Middle frontal gyrus (tissue), 1 donor: ENCODE results near the gene PPIL4.
"Not testable (repeated sequence)": the region's sequence is repeated elsewhere in the genome, so short reads cannot be mapped to it uniquely, and the experiment has no call there.

ENCODE experiments used
- DNase-seq: peaks from one replicate; pipeline ENCODE4 v3.0.0-alpha.2; 2015; ENCODE audit warnings: low spot score; ENCODE audit errors: extremely low spot score

The PPIL4 gene

DNA sequence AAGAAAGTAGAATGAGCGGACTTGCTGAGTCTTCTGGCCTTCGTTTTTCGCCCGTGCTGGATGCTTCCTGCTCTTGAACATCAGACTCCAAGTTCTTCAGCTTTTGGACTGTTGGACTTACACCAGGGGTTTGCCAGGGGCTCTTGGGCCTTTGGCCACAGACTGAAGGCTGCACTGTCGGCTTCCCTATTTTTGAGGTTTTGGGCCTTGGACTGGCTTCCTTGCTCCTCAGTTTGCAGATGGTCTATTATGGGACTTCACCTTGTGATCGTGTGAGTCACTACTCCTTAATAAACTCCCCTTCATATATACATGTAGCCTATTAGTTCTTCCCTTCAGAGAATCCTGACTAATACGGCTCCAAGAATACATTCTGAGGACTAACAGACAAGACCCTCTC, 83.1 kb downstream of the PPIL4 start:
- DNase-seq, result not testable (repeated sequence)

DNA sequence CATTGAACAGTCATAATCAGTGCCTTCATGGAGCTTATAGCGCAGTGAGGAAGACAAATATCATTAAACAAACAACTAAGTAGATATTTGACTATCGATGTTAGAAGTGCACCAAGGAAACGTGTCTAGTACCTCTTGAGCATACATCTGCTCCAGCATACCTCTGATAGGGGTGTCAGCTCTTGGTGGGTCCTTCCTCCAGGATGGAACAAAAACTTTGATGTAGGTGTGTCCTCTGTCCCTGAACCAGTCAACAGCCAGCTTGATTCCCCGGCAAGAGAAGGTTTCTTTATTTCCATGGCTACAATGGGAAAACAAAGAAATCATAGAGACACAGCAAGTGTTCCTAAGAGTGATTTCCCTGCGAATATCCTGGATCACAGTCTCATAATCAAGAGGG, 84.2 kb downstream of the PPIL4 start:
- no peak for DNase-seq

DNA sequence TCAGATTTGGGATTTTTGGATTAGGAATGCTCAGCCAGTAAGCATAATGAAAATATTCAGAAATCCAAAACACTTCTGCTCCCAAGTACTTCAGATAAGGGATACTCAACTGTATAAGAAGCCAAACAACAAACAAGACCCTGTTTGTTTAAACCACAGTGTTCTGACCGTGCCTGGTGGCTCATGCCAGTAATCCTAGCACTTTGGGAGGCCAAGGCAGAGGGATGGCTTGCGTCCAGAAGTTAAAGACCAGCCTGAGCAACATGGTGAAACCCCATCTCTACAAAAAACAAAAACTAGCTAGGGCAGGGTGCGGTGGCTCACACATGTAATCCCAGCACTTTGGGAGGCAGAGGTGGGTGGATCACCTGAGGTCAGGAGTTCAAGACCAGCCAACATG, 85.6 kb downstream of the PPIL4 start:
- not testable (repeated sequence) for DNase-seq

DNA sequence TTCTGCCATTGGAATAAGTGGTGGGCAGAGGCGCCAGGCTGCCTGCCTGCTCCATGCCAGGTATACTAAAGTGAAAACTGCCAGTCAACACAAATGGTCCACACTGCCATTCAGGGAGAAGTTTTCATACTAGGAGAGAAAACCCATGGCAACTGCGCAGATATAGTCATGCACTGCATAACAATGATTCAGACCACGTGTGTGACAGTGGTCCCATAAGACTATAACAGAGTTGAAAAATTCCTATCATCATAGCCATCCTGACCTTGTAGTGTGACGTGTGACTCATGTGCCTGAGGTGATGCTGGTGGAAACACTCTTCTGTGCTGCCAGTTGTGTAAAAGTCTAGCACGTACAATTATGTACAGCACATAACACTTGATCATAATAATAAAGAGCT, 86.1 kb downstream of the PPIL4 start:
- no peak for DNase-seq

DNA sequence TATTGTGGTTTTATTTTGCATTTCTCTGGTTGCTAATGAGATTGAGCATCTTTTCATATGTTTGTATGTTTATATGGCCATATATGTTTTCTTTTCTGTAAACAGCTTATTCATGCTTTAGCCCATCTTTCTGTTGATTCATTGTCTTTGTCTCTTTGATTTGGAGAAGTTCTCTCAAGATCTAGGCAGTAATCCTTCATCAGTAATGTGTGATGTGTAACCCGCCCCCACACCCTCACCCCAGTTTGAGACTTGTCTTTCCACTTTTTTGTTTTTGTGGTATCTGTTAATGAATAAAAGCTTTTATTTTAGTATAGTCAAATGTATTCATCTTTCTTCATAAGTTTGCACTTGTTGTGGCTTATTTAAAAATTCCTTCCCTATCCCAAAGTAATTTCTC, 87.0 kb downstream of the PPIL4 start:
- no peak for DNase-seq

DNA sequence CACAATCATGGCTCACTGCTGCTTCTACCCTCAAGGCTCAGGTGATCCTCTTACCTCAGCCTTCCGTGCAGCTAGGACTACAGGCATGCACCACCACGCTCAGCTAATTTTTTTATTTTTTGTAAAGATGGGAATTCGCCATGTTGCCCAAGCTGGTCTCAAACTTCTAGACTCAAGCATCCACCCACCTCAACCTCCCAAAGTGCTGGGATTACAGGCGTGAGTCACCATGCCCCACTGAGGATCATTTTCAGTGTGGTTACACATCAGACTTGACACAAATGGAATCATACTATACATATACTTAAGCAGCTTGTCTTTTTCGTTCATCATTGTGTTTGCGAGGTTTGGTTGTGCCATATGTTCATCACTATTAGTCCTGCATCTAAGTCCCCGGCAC, 87.6 kb downstream of the PPIL4 start:
- no peak for DNase-seq

DNA sequence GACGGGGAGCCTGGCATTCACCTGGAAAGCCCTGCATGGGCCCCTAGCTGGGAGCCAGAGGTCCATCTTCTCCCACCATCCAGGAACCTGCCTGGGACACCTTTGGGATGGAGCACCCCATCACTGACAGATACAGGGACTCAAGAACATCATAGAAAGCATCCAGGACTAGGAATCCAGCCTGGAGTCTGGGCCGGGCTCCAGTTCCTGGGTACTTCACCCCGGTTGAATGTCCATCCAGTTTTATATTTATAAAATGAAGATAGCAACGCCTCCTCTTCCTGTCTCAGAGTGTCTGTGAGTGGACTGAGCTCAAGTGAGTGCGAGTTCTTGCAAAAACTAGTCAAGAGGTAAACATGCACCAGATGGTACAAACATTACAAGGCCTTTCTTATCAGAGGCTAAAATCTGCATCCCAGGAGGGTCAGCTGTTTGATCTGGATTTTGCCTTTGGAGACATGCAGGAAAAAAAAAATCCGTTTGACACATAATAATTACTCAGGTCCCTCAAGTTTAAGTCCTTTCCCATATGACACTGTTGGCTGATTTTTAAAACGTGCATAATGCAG, 88.4 kb downstream of the PPIL4 start:
- DNase-seq, result no peak

DNA sequence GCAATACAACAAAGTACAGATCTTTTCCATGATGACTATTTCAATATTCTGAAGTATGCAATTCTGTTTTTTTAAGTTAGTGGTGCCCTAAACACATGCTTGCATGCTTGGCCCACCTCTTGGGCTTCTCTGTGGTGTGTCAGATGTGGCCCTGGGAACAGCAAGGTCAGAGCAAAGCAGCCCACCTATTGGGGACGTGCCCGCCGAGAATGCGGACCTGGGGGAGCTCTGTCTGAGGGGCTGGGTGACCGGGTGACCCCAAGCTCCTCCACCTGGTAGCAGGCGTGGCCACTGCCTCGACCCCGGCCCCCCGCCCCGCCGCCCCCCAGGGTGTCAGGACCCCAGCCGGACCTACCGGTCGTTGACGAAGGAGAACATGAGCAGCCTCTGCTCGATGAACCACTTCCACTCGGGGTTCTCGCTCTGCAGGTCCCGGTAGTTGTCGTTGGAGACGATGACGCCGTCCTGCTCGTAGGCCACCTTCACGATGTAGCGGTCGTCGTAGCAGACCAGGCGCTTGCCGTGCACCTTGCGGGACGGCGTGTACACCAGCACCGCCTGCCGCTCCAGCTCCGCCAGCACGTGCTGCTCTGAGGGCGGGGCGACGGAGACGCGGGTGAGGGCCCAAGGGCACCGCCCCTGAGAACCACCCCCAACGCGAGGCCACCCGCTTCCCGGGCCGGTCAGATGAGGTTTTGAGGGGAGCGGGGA, 89.4 kb downstream of the PPIL4 start:
- DNase-seq, result no peak

DNA sequence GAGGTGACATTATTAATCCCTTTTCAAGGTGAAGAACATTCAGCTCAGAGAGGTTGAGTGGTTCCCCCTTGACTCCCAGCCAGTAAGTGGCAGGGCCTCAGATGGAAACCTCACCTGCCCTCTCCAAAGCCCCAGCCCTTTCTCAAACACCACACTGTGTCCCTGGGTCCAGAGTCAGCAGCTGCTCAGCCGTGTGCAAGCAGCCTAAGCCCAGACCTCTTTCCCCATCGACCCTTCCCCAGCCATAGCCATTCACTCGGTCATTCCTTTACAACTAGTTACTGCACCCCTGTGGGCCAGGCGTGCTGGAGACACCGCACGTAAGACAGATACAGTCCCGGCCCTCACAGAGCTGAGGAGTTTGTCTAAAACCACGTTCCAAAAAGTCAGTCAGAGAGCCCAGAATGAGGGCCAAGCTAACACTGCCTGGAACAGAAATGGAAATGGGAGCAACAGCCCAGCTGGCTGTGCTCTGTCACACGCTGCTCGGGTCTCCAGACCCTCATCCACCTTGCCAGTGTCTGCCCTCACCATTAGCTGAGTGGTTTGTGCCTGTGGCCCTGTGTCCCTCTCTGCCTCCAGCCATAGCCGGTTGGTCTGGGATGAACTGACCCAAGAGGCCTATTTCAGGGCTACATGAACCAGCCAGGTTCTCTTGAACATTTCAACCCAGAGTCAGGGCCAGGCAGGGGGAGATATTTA, 90.7 kb downstream of the PPIL4 start:
- no peak for DNase-seq
